Osteoblast (primary cell): ENCODE data around the gene ATP9A. TPM values are rescaled to one million over a fixed set of nuclear protein-coding genes. Genes with fewer than 3 reads are reported as not detected.
A peak's percentile ranks its signal among the peaks of the same experiment; 100 is the strongest.

Source experiments
- DNase-seq: peaks from one replicate; pipeline ENCODE4 v3.0.0; 2011; ENCODE audit warnings: low spot score, mixed read lengths; ENCODE audit not compliant: insufficient read length; ENCODE audit errors: missing footprints
- H2AFZ ChIP-seq: 2 replicates; pipeline ENCODE4 v1.6.0; 2011; ENCODE audit warnings: mild to moderate bottlenecking, low read length
- H3K27ac ChIP-seq: 2 replicates; pipeline ENCODE4 v1.5.1; 2011; ENCODE audit warnings: mild to moderate bottlenecking, low read depth, low read length, moderate library complexity
- H3K27me3 ChIP-seq: 2 replicates; pipeline ENCODE4 v1.6.0; 2012; ENCODE audit warnings: mild to moderate bottlenecking, control low read depth, inconsistent platforms, low read length, moderate library complexity; ENCODE audit not compliant: insufficient read depth
- H3K36me3 ChIP-seq: 2 replicates; pipeline ENCODE4 v1.5.1; 2011; ENCODE audit warnings: mild to moderate bottlenecking, low read length, control low read depth, moderate library complexity; ENCODE audit not compliant: insufficient read depth
- H3K4me1 ChIP-seq: 2 replicates; pipeline ENCODE4 v1.5.1; 2011; ENCODE audit warnings: mild to moderate bottlenecking, low read length, control low read depth, moderate library complexity; ENCODE audit not compliant: insufficient read depth
- H3K4me2 ChIP-seq: 2 replicates; pipeline ENCODE4 v1.6.0; 2011; ENCODE audit warnings: mild to moderate bottlenecking, low read length; ENCODE audit not compliant: insufficient read depth
- H3K4me3 ChIP-seq: fragments of 200-600 bp; sonication (generic); 3 replicates; pipeline ENCODE4 v1.5.1; 2012; ENCODE audit warnings: mild to moderate bottlenecking, low read length, inconsistent platforms; ENCODE audit not compliant: insufficient read depth
- H3K79me2 ChIP-seq: 2 replicates; pipeline ENCODE4 v1.6.0; 2012; ENCODE audit warnings: mild to moderate bottlenecking, low read length, control low read depth, inconsistent platforms; ENCODE audit not compliant: insufficient read depth
- H3K9me3 ChIP-seq: 2 replicates; pipeline ENCODE4 v1.5.1; 2011; ENCODE audit warnings: low read depth, low read length, control low read depth
- H4K20me1 ChIP-seq: 2 replicates; pipeline ENCODE4 v1.6.0; 2012; ENCODE audit warnings: mild to moderate bottlenecking, low read length, control low read depth; ENCODE audit not compliant: insufficient read depth
- CTCF ChIP-seq: IDR thresholded peaks from 2 replicates; pipeline ENCODE4 v1.5.1; 2011; ENCODE audit warnings: mild to moderate bottlenecking, low read depth, low read length, moderate library complexity; ENCODE audit errors: extremely low read depth
- total RNA-seq: library from RNA; depleted of rRNA; stranded (reverse); fragments of >200 nt; gene quantifications from 2 replicates; pipeline ENCODE4 v1.2.3, GENCODE V29; 2012

Gene ATP9A
- total RNA-seq, 1 donor, result 48.9 TPM

- no peak overlapping the region for H3K4me2 ChIP-seq
- no peaks in the 10 kb centered on the region for H3K36me3 ChIP-seq
- H3K4me3 ChIP-seq, result no peak overlapping the region
- no peak overlapping the region for H2AFZ ChIP-seq
- no peak for DNase-seq
- no peak overlapping the region for H3K27ac ChIP-seq
- no peaks in the 10 kb centered on the region for H3K9me3 ChIP-seq
- H4K20me1 ChIP-seq, result no peaks in the 10 kb centered on the region
- H3K4me1 ChIP-seq, result no peaks in the 10 kb centered on the region
- TF ChIP-seq CTCF, result no peak
- H3K79me2 ChIP-seq, result no peaks in the 10 kb centered on the region
- H3K27me3 ChIP-seq, result no peaks in the 10 kb centered on the region
These were observed 64.5 kb downstream of the ATP9A start for GRCh38 chr20:51703400-51704287.

GRCh38 chr20:51702556-51702955 is 65.6 kb downstream of the ATP9A start:
- Histone ChIP-seq H3K4me1 (no peaks in the 10 kb centered on the region), H2AFZ (peak overlapping the region; percentile 3), H3K4me2 (no peak overlapping the region), H3K4me3 (no peak overlapping the region), H3K27ac (no peak overlapping the region), H4K20me1 (no peaks in the 10 kb centered on the region), H3K27me3 (no peaks in the 10 kb centered on the region), H3K79me2 (no peaks in the 10 kb centered on the region), H3K36me3 (no peaks in the 10 kb centered on the region), H3K9me3 (no peaks in the 10 kb centered on the region)
- TF ChIP-seq CTCF, result no peak
- DNase-seq, result no peak

- no peaks in the 10 kb centered on the region for H4K20me1 ChIP-seq
- H3K36me3 ChIP-seq, result no peaks in the 10 kb centered on the region
- peaks cover 17% of the 10 kb centered on the region for H3K4me1 ChIP-seq
- H3K9me3 ChIP-seq, result no peaks in the 10 kb centered on the region
- no peaks in the 10 kb centered on the region for H3K27me3 ChIP-seq
- H3K4me3 ChIP-seq, result no peak overlapping the region
- H3K79me2 ChIP-seq, result no peaks in the 10 kb centered on the region
- H3K4me2 ChIP-seq, result no peak overlapping the region
- peak; percentile 71 for TF ChIP-seq CTCF
- no peak overlapping the region for H3K27ac ChIP-seq
- H2AFZ ChIP-seq, result no peak overlapping the region
- peak; percentile 86 for DNase-seq
These were observed 67.3 kb downstream of the ATP9A start for GRCh38 chr20:51700809-51701285.

- no peak overlapping the region for H3K4me2 ChIP-seq
- no peak for TF ChIP-seq CTCF
- no peak overlapping the region for H3K4me3 ChIP-seq
- DNase-seq, result no peak
- no peak overlapping the region for H3K27ac ChIP-seq
- H3K9me3 ChIP-seq, result no peaks in the 10 kb centered on the region
- no peak overlapping the region for H2AFZ ChIP-seq
- peaks cover 24% of the 10 kb centered on the region for H3K4me1 ChIP-seq
- no peaks in the 10 kb centered on the region for H3K27me3 ChIP-seq
- no peaks in the 10 kb centered on the region for H3K36me3 ChIP-seq
- no peaks in the 10 kb centered on the region for H3K79me2 ChIP-seq
- no peaks in the 10 kb centered on the region for H4K20me1 ChIP-seq
These were observed 69.9 kb downstream of the ATP9A start for GRCh38 chr20:51698252-51698651.
